ENCODE results near the gene ZNF12. TPM values are rescaled to one million over a fixed set of nuclear protein-coding genes. Genes with fewer than 3 reads are reported as not detected.
A peak's percentile ranks its signal among the peaks of the same experiment; 100 is the strongest.
"Not testable (repeated sequence)": the region's sequence is repeated elsewhere in the genome, so short reads cannot be mapped to it uniquely, and the experiment has no call there.

The ZNF12 gene
- total RNA-seq, 4 donors from 2014 or later, result 29.2 to 43.9 (median 31.4) TPM

- intact Hi-C loops (cut with DNase I), result no loop called here
- Histone ChIP-seq H3K4me1 (peaks cover 5 to 10% of the 10 kb centered on the region in 2 donors), H3K27ac (peak overlapping the region; percentile 34 to 75 (median 66)), H3K9me3 (no peaks in the 10 kb centered on the region), H3K36me3 (peaks cover 0 to 4% of the 10 kb centered on the region in 2 donors), H3K27me3 (no peaks in the 10 kb centered on the region), H3K4me3 (replicated peaks in 1 of 3) (peak overlapping the region; percentile 35 to 95 (median 81))
- TF ChIP-seq CTCF (IDR thresholded peaks at IDR 0.05) (peak in 1 of 6 experiments; percentile 23), POLR2A (IDR thresholded peaks at IDR 0.05) (peak in 1 of 2 donors; percentile 65)
- 1% methylated on average over 24 of the region's 66 CpGs for WGBS, 2 donors
- DNase-seq, result peak; percentile 94 to 97
These were observed 23.0 kb upstream of the ZNF12 start for GRCh38 chr7:6729492-6730342.

- intact Hi-C loops (cut with DNase I); H3K4me1 ChIP-seq; H3K36me3 ChIP-seq; H3K27me3 ChIP-seq; H3K9me3 ChIP-seq: not testable (repeated sequence)
- Histone ChIP-seq H3K4me3 (replicated peaks in 1 of 3) (peak overlapping the region in 2 of 3 donors; percentile 10 to 81), H3K27ac (peak overlapping the region in 2 of 3 donors; percentile 66 to 75)
- WGBS, 2 donors, result 45 to 63% methylated on average over 29 of the region's 29 CpGs
- DNase-seq, result peak in 1 of 2 donors; percentile 5
These were observed 22.2 kb upstream of the ZNF12 start for GRCh38 chr7:6728893-6729491.

DNA sequence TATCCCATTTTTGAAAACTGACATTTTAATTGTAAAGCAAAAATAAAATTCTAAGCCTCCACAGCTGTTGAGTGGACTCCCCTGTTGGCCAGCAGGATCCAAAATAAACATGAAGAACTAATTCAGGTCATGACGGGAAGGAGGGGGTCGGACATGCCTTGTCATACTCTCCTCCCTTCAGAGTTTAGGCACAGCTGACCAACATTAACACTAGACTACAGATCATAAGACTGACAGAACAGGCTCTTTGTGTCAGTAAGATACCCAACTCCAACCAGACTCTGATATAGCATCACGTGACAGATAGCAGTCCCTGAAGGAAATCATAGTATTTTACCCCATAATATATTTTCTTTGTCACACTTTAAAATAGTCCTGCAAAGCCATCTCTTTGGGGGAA, 20.9 kb upstream of the ZNF12 start:
- H3K27ac ChIP-seq, result no peak overlapping the region
- no peaks in the 10 kb centered on the region for H3K36me3 ChIP-seq
- H3K4me1 ChIP-seq, result peaks cover 5 to 10% of the 10 kb centered on the region in 2 donors
- intact Hi-C loops (cut with DNase I), result no loop called here
- H3K9me3 ChIP-seq, result no peaks in the 10 kb centered on the region
- DNase-seq, result no peak
- H3K4me3 ChIP-seq (replicated peaks in 1 of 3), result no peak overlapping the region
- no peak for TF ChIP-seq CTCF (IDR thresholded peaks at IDR 0.05)
- no peak for TF ChIP-seq POLR2A (IDR thresholded peaks at IDR 0.05)
- 71 to 76% methylated on average over 3 of the region's 3 CpGs for WGBS, 2 donors
- no peaks in the 10 kb centered on the region for H3K27me3 ChIP-seq

GRCh38 chr7:6726341-6726740, 19.6 kb upstream of the ZNF12 start:
- H3K36me3 ChIP-seq; intact Hi-C loops (cut with DNase I): not testable (repeated sequence)
- WGBS, 2 donors, result 91 to 96% methylated on average over 5 of the region's 5 CpGs

DNA sequence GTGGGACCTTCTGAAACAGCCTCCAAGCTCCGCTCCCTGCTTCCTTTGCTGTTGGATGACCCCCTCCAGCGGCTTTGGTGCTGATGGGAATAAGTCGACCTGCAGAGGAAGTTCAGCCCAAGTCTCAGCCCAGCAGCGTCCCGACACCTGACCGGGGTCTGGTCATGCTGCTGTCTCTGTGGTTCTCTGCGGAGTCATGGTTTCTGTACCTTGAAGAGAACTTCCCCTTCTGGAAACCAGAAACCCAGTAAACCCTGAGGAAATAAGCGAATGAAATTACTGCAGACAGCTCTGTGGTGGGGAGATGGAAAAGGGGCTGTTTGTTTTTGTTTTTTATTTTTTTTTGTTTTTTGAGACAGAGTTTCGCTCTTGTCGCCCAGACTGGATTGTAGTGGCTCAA, 18.3 kb upstream of the ZNF12 start:
- peaks cover 0 to 4% of the 10 kb centered on the region in 2 donors for H3K4me1 ChIP-seq
- TF ChIP-seq CTCF (IDR thresholded peaks at IDR 0.05) (no peak), POLR2A (IDR thresholded peaks at IDR 0.05) (no peak)
- 79 to 88% methylated on average over 10 of the region's 10 CpGs for WGBS, 2 donors
- H3K27me3 ChIP-seq, result no peaks in the 10 kb centered on the region
- intact Hi-C loops (cut with DNase I), result no loop called here
- no peak overlapping the region for H3K27ac ChIP-seq
- H3K9me3 ChIP-seq, result no peaks in the 10 kb centered on the region
- H3K4me3 ChIP-seq (replicated peaks in 1 of 3), result no peak overlapping the region
- H3K36me3 ChIP-seq, result no peaks in the 10 kb centered on the region
- DNase-seq, result no peak

More at GRCh38 chr7:6726341-6726740, 19.6 kb upstream of the ZNF12 start:
- not testable (repeated sequence) for H3K9me3 ChIP-seq; H3K27me3 ChIP-seq; H3K4me3 ChIP-seq (replicated peaks in 1 of 3); DNase-seq; H3K4me1 ChIP-seq; H3K27ac ChIP-seq

DNA sequence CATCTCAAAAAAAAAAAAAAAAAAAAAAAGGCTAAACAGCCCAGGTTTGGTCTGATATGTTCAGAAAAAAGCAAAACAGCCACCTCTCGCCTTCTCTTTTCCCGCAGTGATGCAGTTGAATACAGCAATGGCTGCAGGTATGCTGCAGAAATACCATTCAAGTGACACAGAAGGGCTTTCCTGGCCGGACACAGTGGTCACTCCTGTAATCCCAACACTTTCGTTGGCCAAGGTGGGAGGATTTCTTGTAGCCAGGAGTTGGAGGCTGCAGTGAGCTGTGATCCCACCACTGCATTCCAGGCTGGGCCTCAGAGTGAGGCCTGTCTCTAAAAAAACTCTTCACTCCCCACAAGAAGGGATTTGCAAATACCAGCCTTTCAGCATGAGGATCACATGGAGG, 17.6 kb upstream of the ZNF12 start:
- H3K4me1 ChIP-seq; DNase-seq; intact Hi-C loops (cut with DNase I); H3K36me3 ChIP-seq; H3K9me3 ChIP-seq; H3K27me3 ChIP-seq; H3K4me3 ChIP-seq (replicated peaks in 1 of 3); H3K27ac ChIP-seq: not testable (repeated sequence)
- 82 to 89% methylated on average over 4 of the region's 4 CpGs for WGBS, 2 donors
